ENCODE data around the gene CACNA1B. TPM values are rescaled to one million over a fixed set of nuclear protein-coding genes. Genes with fewer than 3 reads are reported as not detected.
"Not testable (repeated sequence)": the region's sequence is repeated elsewhere in the genome, so short reads cannot be mapped to it uniquely, and the experiment has no call there.

Gene CACNA1B
- total RNA-seq, 6 donors from 2014 or later, result 0.03 to 0.15 (median 0.03) TPM; not detected in 3

DNA sequence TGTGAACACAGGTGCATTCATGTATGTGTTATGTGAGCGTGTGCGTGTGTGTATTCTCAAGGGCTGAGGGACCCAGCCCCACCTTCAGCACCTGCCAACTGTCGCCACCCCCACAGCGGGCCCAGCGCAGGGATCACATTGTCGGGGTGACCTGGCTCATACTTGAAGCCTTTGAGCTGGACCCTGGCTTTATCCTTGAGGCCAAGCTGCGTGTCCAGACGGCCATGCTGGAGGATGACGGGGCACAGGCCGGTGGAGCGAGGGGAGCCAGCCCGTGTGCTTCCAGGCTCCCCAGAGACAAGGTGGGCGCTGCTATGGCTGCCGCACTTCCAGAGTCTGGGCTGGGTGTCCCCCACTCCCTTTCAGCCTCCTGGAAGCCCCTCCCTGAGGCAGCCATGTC lies 261.5 kb downstream of the CACNA1B start:
- 81 to 92% methylated on average over 11 to 14 of the region's 14 CpGs for WGBS, 2 donors
- not testable (repeated sequence) for H3K9me3 ChIP-seq

DNA sequence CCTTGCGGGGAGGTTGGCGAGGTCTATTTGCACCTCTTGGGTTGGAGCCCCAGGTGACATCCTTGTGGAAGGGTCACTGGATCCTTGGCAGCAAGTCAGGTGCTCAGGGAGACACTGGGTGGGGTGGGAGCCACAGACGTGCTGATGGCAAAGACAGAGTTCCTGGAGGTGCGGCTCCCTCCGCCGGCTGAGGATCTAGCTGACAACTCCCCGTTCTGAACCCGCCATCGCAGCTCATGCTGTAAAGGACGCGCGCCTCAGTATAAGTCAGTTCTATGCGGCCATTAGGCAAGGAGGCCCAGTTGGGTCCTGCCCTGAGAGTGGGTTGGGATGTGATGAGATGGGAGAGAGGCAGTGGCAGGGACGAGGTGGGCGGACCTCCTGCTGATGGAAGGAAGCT lies 263.4 kb downstream of the CACNA1B start:
- not testable (repeated sequence) for H3K27me3 ChIP-seq; H3K27ac ChIP-seq; H3K4me3 ChIP-seq; DNase-seq; H3K9me3 ChIP-seq; H3K4me1 ChIP-seq; ATAC-seq (ENCODE audit: low FRiP score in 2 of 2); H3K36me3 ChIP-seq
- 93 to 100% methylated on average over 1 to 13 of the region's 15 CpGs for WGBS, 2 donors

More for the DNA sequence above, 261.5 kb downstream of the CACNA1B start:
- not testable (repeated sequence) for H3K36me3 ChIP-seq; H3K4me1 ChIP-seq; ATAC-seq (ENCODE audit: low FRiP score in 2 of 2); H3K27ac ChIP-seq; H3K27me3 ChIP-seq; H3K4me3 ChIP-seq
- DNase-seq, result peak in 1 of 2 donors; percentile 65

- H3K9me3 ChIP-seq; DNase-seq; H3K36me3 ChIP-seq; ATAC-seq (ENCODE audit: low FRiP score in 2 of 2); H3K27ac ChIP-seq; H3K4me1 ChIP-seq; H3K4me3 ChIP-seq; H3K27me3 ChIP-seq: not testable (repeated sequence)
- 70 to 86% methylated on average over 5 to 11 of the region's 11 CpGs for WGBS, 2 donors
Observed at GRCh38 chr9:138142528-138143244, 265.1 kb downstream of the CACNA1B start.

DNA sequence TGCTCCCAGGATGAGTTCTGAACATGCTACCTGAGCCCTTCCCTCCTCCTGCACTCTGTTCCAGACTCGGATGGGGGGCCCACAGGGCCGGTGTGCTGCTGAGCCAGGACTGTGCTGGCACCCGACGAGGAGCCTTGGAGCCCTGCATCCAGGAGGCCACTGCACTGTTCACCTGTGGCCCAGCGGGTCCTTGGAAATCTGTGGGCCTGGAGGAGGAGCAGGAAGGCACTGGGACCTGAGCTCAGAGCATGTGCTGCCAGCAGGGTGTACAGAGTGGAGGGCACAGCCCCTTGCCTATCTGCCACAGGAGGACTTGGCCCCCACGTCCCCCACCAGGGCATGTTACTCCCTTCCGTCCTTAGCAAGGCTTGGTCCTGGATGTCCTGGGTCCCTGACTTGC lies 265.9 kb downstream of the CACNA1B start:
- H3K36me3 ChIP-seq, H3K4me1 ChIP-seq, H3K9me3 ChIP-seq, H3K27me3 ChIP-seq, DNase-seq, H3K27ac ChIP-seq, H3K4me3 ChIP-seq: not testable (repeated sequence)
- ATAC-seq (ENCODE audit: low FRiP score in 2 of 2), result peak in 1 of 2 donors; percentile 10
- 68% methylated on average over 7 of the region's 7 CpGs; no CpG with 5 or more reads in 1 of the 2 donors for WGBS, 2 donors

DNA sequence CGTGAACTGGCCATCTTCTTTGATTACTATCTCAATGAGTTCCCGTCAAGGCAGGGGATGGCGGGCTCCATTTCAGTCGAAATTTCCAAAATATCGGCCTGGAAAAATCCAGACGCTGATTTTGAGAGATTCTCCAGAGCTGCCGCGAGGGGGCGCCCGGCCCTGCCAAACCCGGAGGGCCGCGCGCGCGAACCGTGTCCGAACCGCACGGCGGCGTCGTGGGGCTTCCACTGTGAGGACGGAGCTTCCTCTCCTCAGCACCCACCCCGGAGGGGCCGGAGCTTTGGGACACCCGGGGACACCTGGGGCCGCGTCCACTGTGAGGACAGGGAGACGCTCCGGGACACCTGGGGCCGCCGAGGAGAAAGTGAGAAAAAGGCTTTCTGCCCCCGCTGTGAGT lies 270.0 kb downstream of the CACNA1B start:
- not testable (repeated sequence) for H3K9me3 ChIP-seq; ATAC-seq (ENCODE audit: low FRiP score in 2 of 2); H3K27ac ChIP-seq; H3K27me3 ChIP-seq; H3K4me3 ChIP-seq; H3K36me3 ChIP-seq
- peak in 1 of 2 donors; percentile 89 for DNase-seq
- no CpG with 5 or more reads among the region's 34 CpGs for WGBS, 2 donors
- TF ChIP-seq CTCF (IDR thresholded peaks at IDR 0.05), result peak in 1 of 6 experiments; percentile 11
- H3K4me1 ChIP-seq, result peaks cover 0 to 10% (median 0%) of the 10 kb centered on the region in 4 donors

DNA sequence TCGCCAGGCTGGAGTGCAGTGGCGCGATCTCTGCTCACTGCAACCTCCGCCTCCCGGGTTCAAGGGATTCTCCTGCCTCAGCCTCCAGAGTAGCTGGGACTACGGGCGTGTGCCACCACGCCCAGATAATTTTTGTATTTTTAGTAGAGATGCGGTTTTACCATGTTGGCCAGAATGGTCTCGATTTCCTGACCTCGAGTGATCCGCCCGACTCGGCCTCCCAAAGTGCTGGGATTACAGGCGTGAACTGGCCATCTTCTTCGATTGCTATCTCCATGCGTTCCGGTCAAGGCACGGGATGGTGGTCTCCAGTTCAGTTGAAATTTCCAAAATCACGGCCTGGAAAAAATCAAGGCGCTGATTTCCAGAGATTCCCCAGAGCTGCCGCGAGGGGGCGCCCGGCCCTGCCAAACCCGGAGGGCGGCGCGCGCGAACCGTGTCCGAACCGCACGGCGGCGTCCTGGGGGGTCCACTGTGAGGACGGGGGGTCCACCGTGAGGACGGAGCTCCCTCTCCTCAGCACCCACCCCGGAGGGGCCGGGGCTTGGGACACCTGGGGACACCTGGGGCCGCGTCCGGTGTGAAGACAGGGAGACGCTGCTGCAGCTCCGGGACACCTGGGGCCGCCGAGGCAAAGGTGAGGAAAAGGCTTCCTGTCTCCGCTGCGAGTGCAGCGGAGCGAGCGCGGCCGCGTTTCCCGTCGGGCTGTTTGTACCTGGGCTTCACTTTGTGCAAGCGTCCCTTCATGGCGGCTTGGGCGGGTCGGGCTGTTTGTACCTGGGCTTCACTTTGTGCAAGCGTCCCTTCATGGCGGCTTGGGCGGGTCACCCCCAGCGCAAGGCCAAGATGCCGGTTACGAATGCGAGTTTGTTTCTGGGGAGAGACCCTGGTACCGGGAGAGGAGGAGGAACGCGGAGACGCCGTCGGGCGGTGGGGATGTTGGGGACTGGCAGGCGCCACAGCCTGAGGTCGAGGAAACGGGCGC lies 272.4 kb downstream of the CACNA1B start:
- peak in 1 of 2 donors; percentile 89 for DNase-seq
- WGBS, 2 donors, result 25 to 46% methylated on average over 24 to 44 of the region's 81 CpGs
- H3K9me3 ChIP-seq, H3K27ac ChIP-seq, H3K27me3 ChIP-seq, H3K36me3 ChIP-seq: not testable (repeated sequence)
- Histone ChIP-seq H3K4me1 (peaks cover 0 to 10% (median 0%) of the 10 kb centered on the region in 4 donors), H3K4me3 (peak overlapping the region; percentile 5 to 50 (median 44))
- peak in 5 of 6 experiments; percentile 10 to 61 (median 36) for TF ChIP-seq CTCF (IDR thresholded peaks at IDR 0.05)
- ATAC-seq (ENCODE audit: low FRiP score in 2 of 2), result peak; percentile 53 to 75

DNA sequence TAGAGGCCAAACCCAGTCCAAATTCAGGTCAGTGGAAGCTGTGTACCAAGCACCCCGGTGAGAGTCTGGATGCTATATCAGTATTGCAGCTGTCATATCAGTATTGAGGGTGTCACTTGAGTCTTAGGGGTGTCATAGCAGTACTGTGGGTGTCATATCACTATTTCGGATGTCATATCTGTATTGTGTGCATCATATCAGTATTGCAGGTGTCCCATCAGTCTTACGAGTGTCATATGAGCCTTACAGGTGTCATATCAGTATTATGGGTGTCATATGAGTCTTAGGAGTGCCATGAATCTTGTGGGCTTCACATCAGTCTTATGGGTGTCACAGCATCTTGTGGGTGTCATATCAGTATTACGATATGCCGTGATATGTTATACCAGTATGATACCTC lies 278.2 kb downstream of the CACNA1B start:
- peak in 1 of 2 donors; percentile 31 for ATAC-seq (ENCODE audit: low FRiP score in 2 of 2)
- DNase-seq, H3K9me3 ChIP-seq, H3K4me3 ChIP-seq, H3K27me3 ChIP-seq, H3K36me3 ChIP-seq, H3K4me1 ChIP-seq, H3K27ac ChIP-seq: not testable (repeated sequence)
- 81 to 82% methylated on average over 4 to 5 of the region's 5 CpGs for WGBS, 2 donors

DNA sequence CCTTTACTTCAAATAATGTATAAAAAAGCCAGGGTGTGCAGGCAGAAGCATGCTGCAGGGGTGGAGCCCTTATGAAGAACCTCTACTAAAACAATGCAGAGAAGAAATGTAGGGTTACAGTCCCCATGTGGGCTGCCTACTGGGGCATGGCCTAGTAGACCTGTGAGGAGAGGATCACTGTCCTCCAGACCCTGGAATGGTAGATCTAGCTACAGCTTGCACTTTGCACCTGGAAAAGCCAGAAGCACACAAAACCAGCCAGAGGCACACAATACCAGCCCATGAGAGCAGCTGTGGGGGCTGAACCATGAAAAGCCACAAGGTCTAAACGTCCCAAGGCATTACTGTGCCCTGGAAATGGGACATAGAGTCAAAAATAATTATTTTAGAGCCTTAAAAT lies 289.2 kb downstream of the CACNA1B start:
- not testable (repeated sequence) for H3K4me1 ChIP-seq; ATAC-seq (ENCODE audit: low FRiP score in 2 of 2); H3K9me3 ChIP-seq; H3K4me3 ChIP-seq; H3K27me3 ChIP-seq; H3K27ac ChIP-seq; H3K36me3 ChIP-seq; DNase-seq
- 0 to 13% methylated on average over 1 of the region's 1 CpG for WGBS, 2 donors

Data from upper lobe of left lung (tissue), 6 donors.